Heart right ventricle (tissue), 16 donors: Measurements from ENCODE around the gene MACROD2. TPM values are rescaled to one million over a fixed set of nuclear protein-coding genes. Genes with fewer than 3 reads are reported as not detected.
"Not testable (repeated sequence)": the region's sequence is repeated elsewhere in the genome, so short reads cannot be mapped to it uniquely, and the experiment has no call there.

Experiments used
- ATAC-seq, 8 donors: fragments of 200-7000 bp; cut with Tn5 transposase; one replicate each; pipeline ENCODE4 v1.9.1; 2020; ENCODE audit warnings: mild to moderate bottlenecking in 8 of 8, moderate library complexity in 8 of 8, moderate number of reproducible peaks in 1 of 8
- DNase-seq, 2 donors: peaks; one replicate each; pipeline ENCODE4 v3.0.0-alpha.2; 2020
- H3K27ac ChIP-seq, 10 donors: fragments of 200-600 bp; sonication (generic) in 2 of 10; one replicate each; pipeline versions ENCODE4 v1.5.0 to v1.8.0; 2020 to 2022; ENCODE audit warnings: mild to moderate bottlenecking in 3 of 10
- H3K27me3 ChIP-seq, 7 donors: fragments of 200-600 bp; one replicate each; pipeline ENCODE4 v1.8.0; 2021 to 2022; ENCODE audit warnings: mild to moderate bottlenecking in 2 of 7
- H3K36me3 ChIP-seq, 9 donors: fragments of 200-600 bp; sonication (generic) in 1 of 9; one replicate each; pipeline versions ENCODE4 v1.5.0 to v1.8.0; 2020 to 2022; ENCODE audit warnings: mild to moderate bottlenecking in 2 of 9
- H3K4me1 ChIP-seq, 9 donors: fragments of 200-600 bp; sonication (generic) in 1 of 9; one replicate each; pipeline versions ENCODE4 v1.5.0 to v1.8.0; 2020 to 2022; ENCODE audit warnings: mild to moderate bottlenecking in 4 of 9
- H3K4me3 ChIP-seq, 10 donors: fragments of 200-600 bp; sonication (generic) in 2 of 10; one replicate each; pipeline versions ENCODE4 v1.5.0 to v1.8.0; 2020 to 2022; ENCODE audit warnings: mild to moderate bottlenecking in 7 of 10, moderate library complexity in 2 of 10
- H3K9me3 ChIP-seq, 11 donors: fragments of 200-600 bp in 10 of 11; sonication (generic) in 2 of 11; one replicate each; pipeline versions ENCODE4 v1.5.0 to v1.8.0; 2013 to 2022; ENCODE audit warnings: mild to moderate bottlenecking in 2 of 11, control low read depth in 1 of 11, moderate library complexity in 1 of 11
- WGBS, 2 donors: extraction: QIAGEN DNeasy Blood & Tissue Kit; methylation state at CpG; one replicate each; pipeline ENCODE4 v1.1.7; 2013; ENCODE audit warnings: inconsistent platforms in 1 of 2; 5-methylcytosine and 5-hydroxymethylcytosine counted together
- intact Hi-C, 10 donors: fragments of 100-400 bp; cut with DNase I; formaldehyde crosslinking; loops; one replicate each; pipeline versions ENCODE4 v1.11.1 to v1.14.2; 2022
- polyA plus RNA-seq, 2 donors: library from polyadenylated mRNA; stranded (reverse); fragments of 200-250 nt; gene quantifications; one replicate each; pipeline ENCODE4 v1.2.3, GENCODE V29; 2013
- total RNA-seq, 10 donors: library from RNA; stranded (reverse); fragmentation: NEBNext Ultra II Directional in 3 of 10; extraction: Animal tissue kit (Norgen Biotek cat#: 25700) in 3 of 10; gene quantifications; one replicate each; pipeline versions ENCODE4 v1.2.1 to v1.2.4, GENCODE V29; 2021 to 2023
- TF ChIP-seq, protein P1 (sequence below), 9 donors: fragments of 200-600 bp; sonication (generic) in 2 of 9; IDR thresholded peaks; one replicate each; pipeline versions ENCODE4 v1.5.0 to v1.8.0; 2021 to 2022; ENCODE audit warnings: antibody characterized with exemption in 9 of 9, mild to moderate bottlenecking in 5 of 9, moderate library complexity in 1 of 9
- donor health status: Arrhythmogenic right ventricular cardiomyopathy.
- donor health status: ischemic (EF 13 %, LVEDD 7.1; RV severe dilation, severe dysfunction).
- donor health status: healthy with polysubstance abuse.
- donor health status: DM: no; HTN: yes; CAD: no.
- donor health status: DM: no; HTN: no; CAD: no.
- donor health status: ischemic (EF 25% LVEDD 6.9; RV normal size, moderate dysfunction).
- donor health status: ischemic (EF 25% LVEDD 5.7; RV mildly dilated, moderate dysfunction).
- donor health status: healthy.
- donor health status: DM: yes; HTN: yes; CAD: no.
- donor health status: Ischemic cardiomyopathy.
- donor health status: ischemic (EF 35%, LVEDD 5.7; RV mildly dilated, moderate dysfunction).
- donor health status: nonischemic (EF 11% LVEDD 7.7; RV severe dilation, severe dysfunction).
- donor health status: DM: yes; HTN: yes; CAD: no.
- donor health status: PGD.
- donor health status: ischemic (EF 29% LVEDD 5.4; RV normal size, mild dysfunction).
- donor health status: nonischemic (EF 23%, LVEDD 6.1; RV moderate dilation, normal function).

Gene MACROD2
- total and polyA plus RNA-seq, 12 donors, result 0.28 to 6.4 (median 4.1) TPM

DNA sequence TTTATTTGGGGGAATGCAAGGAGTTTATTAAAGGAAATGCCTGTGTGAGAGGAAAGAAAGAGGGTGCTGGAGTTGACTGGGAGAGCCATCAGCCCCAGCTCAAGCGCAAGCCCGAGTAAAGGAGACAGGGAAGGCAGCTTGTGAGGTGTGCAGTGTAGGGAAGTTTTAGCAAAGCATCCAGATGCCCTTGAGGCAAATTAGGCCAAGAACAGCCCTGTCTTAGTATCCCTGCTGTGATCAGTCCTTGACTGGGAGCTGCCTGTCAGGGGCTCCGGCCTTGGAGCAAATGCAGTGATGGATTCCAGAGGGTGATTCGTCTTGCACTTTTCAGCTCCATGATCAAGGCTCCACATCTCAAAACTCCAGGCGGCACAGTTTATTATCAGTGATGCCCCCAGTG is 2016.2 kb downstream of the MACROD2 start:
- no peaks in the 10 kb centered on the region for H3K27me3 ChIP-seq
- ATAC-seq, result no peak
- H3K4me1 ChIP-seq, result no peaks in the 10 kb centered on the region
- no peak for DNase-seq
- no peaks in the 10 kb centered on the region for H3K9me3 ChIP-seq
- no peak overlapping the region for H3K4me3 ChIP-seq
- TF ChIP-seq, protein P1, sequence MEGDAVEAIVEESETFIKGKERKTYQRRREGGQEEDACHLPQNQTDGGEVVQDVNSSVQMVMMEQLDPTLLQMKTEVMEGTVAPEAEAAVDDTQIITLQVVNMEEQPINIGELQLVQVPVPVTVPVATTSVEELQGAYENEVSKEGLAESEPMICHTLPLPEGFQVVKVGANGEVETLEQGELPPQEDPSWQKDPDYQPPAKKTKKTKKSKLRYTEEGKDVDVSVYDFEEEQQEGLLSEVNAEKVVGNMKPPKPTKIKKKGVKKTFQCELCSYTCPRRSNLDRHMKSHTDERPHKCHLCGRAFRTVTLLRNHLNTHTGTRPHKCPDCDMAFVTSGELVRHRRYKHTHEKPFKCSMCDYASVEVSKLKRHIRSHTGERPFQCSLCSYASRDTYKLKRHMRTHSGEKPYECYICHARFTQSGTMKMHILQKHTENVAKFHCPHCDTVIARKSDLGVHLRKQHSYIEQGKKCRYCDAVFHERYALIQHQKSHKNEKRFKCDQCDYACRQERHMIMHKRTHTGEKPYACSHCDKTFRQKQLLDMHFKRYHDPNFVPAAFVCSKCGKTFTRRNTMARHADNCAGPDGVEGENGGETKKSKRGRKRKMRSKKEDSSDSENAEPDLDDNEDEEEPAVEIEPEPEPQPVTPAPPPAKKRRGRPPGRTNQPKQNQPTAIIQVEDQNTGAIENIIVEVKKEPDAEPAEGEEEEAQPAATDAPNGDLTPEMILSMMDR (IDR thresholded peaks at IDR 0.05), result no peak
- intact Hi-C loops, result no loop called here
- WGBS, 2 donors, result 86 to 89% methylated on average over 5 of the region's 5 CpGs
- H3K36me3 ChIP-seq, result no peaks in the 10 kb centered on the region
- no peak overlapping the region for H3K27ac ChIP-seq

- H3K27ac ChIP-seq, H3K27me3 ChIP-seq, H3K36me3 ChIP-seq, H3K4me1 ChIP-seq, intact Hi-C loops, ATAC-seq, H3K4me3 ChIP-seq, DNase-seq, H3K9me3 ChIP-seq: not testable (repeated sequence)
- 84 to 94% methylated on average over 6 of the region's 6 CpGs for WGBS, 2 donors
Measured at GRCh38 chr20:16012934-16013333, 2017.6 kb downstream of the MACROD2 start.

- intact Hi-C loops, result no loop called here
- H3K4me3 ChIP-seq, result no peak overlapping the region
- H3K9me3 ChIP-seq, result no peaks in the 10 kb centered on the region
- H3K36me3 ChIP-seq, result no peaks in the 10 kb centered on the region
- H3K27me3 ChIP-seq, result no peaks in the 10 kb centered on the region
- TF ChIP-seq, protein P1 (IDR thresholded peaks at IDR 0.05), result no peak
- DNase-seq, result no peak
- ATAC-seq, result no peak
- WGBS, 2 donors, result 95 to 97% methylated on average over 4 of the region's 4 CpGs
- H3K4me1 ChIP-seq, result no peaks in the 10 kb centered on the region
- H3K27ac ChIP-seq, result no peak overlapping the region
Measured at GRCh38 chr20:16013631-16014030, 2018.3 kb downstream of the MACROD2 start.

- no peaks in the 10 kb centered on the region for H3K9me3 ChIP-seq
- no peak overlapping the region for H3K4me3 ChIP-seq
- intact Hi-C loops, result no loop called here
- TF ChIP-seq, protein P1 (IDR thresholded peaks at IDR 0.05), result no peak
- H3K27ac ChIP-seq, result no peak overlapping the region
- no peak for ATAC-seq
- H3K27me3 ChIP-seq, result peaks cover 0 to 4% (median 0%) of the 10 kb centered on the region in 7 donors
- DNase-seq, result no peak
- no peaks in the 10 kb centered on the region for H3K36me3 ChIP-seq
- 72 to 75% methylated on average over 2 of the region's 2 CpGs for WGBS, 2 donors
- no peaks in the 10 kb centered on the region for H3K4me1 ChIP-seq
Measured at GRCh38 chr20:16014436-16014835, 2019.1 kb downstream of the MACROD2 start.

GRCh38 chr20:16017656-16018055 is 2022.3 kb downstream of the MACROD2 start:
- Histone ChIP-seq H3K4me3 (no peak overlapping the region), H3K27ac (no peak overlapping the region), H3K4me1 (no peaks in the 10 kb centered on the region), H3K36me3 (no peaks in the 10 kb centered on the region), H3K9me3 (no peaks in the 10 kb centered on the region), H3K27me3 (peaks cover 0 to 4% (median 0%) of the 10 kb centered on the region in 7 donors)
- ATAC-seq, result no peak
- 74 to 78% methylated on average over 1 of the region's 1 CpG for WGBS, 2 donors
- no peak for DNase-seq
- intact Hi-C loops, result no loop called here
- TF ChIP-seq, protein P1 (IDR thresholded peaks at IDR 0.05), result no peak
